ENCODE data around the gene ADAMTSL5. TPM values are rescaled to one million over a fixed set of nuclear protein-coding genes. Genes with fewer than 3 reads are reported as not detected.
"Not testable (repeated sequence)": the region's sequence is repeated elsewhere in the genome, so short reads cannot be mapped to it uniquely, and the experiment has no call there.

ADAMTSL5 gene
- 0.19 TPM in 1 of 2 replicates, not detected in the other for total RNA-seq

- DNase-seq = no peak
Observed at GRCh38 chr19:1512671-1513498, at the start of gene ADAMTSL5. Gene ADAMTSL5, minus strand, starts transcription at chr19:1513019. Its CDS starts 2,076 bp downstream, at chr19:1510943.

- no peak for DNase-seq
Observed at GRCh38 chr19:1561236-1561842, 48.5 kb upstream of the ADAMTSL5 start.

GRCh38 chr19:1560286-1560882 is 47.6 kb upstream of the ADAMTSL5 start:
- DNase-seq = no peak

GRCh38 chr19:1558552-1558951 is 45.7 kb upstream of the ADAMTSL5 start:
- no peak for DNase-seq

- DNase-seq = no peak
Observed at GRCh38 chr19:1556390-1557070, 43.7 kb upstream of the ADAMTSL5 start.

GRCh38 chr19:1555487-1556389 is 42.9 kb upstream of the ADAMTSL5 start:
- DNase-seq = no peak

GRCh38 chr19:1554968-1555367 is 42.1 kb upstream of the ADAMTSL5 start:
- DNase-seq = no peak

- no peak for DNase-seq
Observed at GRCh38 chr19:1553415-1553814, 40.6 kb upstream of the ADAMTSL5 start.

- no peak for DNase-seq
Observed at GRCh38 chr19:1551068-1552040, 38.5 kb upstream of the ADAMTSL5 start.

GRCh38 chr19:1549332-1549945 is 36.6 kb upstream of the ADAMTSL5 start:
- no peak for DNase-seq

- no peak for DNase-seq
Observed at GRCh38 chr19:1540365-1540925, 27.6 kb upstream of the ADAMTSL5 start.

GRCh38 chr19:1539749-1540148 is 26.9 kb upstream of the ADAMTSL5 start:
- DNase-seq = not testable (repeated sequence)

- no peak for DNase-seq
Observed at GRCh38 chr19:1538978-1539377, 26.2 kb upstream of the ADAMTSL5 start.

- DNase-seq = not testable (repeated sequence)
Observed at GRCh38 chr19:1535699-1536098, 22.9 kb upstream of the ADAMTSL5 start.

- no peak for DNase-seq
Observed at GRCh38 chr19:1534972-1535371, 22.2 kb upstream of the ADAMTSL5 start.

- no peak for DNase-seq
Observed at GRCh38 chr19:1533510-1534150, 20.8 kb upstream of the ADAMTSL5 start.

GRCh38 chr19:1532003-1532402 is 19.2 kb upstream of the ADAMTSL5 start:
- no peak for DNase-seq

- DNase-seq = no peak
Observed at GRCh38 chr19:1531587-1531986, 18.8 kb upstream of the ADAMTSL5 start.

GRCh38 chr19:1530856-1531255 is 18.0 kb upstream of the ADAMTSL5 start:
- DNase-seq = not testable (repeated sequence)
